ENCODE measurements around the gene PHF21A.

DNA sequence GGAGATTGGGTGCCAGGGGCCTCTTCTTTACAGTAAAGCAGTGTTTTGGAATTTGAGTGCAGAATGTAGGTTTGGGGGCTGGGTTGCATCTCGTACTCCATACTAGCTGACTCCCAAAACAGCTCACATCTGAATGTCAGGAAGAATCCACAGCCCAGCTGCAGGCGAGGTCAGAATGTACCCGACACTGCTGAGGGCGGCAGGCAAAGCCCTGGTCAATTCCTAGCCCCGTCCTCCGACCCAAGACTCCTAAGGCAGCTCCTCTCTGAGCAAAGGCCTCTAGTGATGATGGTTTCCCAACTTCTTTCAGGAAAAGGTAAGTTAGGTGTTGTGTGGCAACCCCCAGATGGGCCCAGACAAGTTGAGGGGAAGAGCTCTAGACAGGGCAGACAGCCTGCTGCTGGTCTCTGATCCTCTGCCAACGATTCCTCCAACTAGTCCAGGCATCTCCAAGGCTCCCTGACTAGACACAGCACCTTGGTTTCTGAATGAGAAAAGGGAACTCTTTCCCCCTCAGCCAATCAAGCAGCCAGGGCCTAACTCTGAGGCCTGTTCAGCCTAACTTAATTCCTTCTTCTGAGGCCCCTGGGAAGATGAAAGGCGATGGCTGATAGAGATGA lies 190.2 kb downstream of the PHF21A start:
- TF ChIP-seq, protein P1, sequence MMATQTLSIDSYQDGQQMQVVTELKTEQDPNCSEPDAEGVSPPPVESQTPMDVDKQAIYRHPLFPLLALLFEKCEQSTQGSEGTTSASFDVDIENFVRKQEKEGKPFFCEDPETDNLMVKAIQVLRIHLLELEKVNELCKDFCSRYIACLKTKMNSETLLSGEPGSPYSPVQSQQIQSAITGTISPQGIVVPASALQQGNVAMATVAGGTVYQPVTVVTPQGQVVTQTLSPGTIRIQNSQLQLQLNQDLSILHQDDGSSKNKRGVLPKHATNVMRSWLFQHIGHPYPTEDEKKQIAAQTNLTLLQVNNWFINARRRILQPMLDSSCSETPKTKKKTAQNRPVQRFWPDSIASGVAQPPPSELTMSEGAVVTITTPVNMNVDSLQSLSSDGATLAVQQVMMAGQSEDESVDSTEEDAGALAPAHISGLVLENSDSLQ (IDR thresholded peaks at IDR 0.05): no peak
- TF ChIP-seq FOXM1 (IDR thresholded peaks at IDR 0.05; ENCODE audit: borderline replicate concordance): no peak
- TF ChIP-seq SP1 (IDR thresholded peaks at IDR 0.05): no peak
- TF ChIP-seq NFRKB (IDR thresholded peaks at IDR 0.05): no peak
- no peak for TF ChIP-seq SUZ12 (IDR thresholded peaks at IDR 0.05)
- TF ChIP-seq HDGF (IDR thresholded peaks at IDR 0.05; ENCODE audit: borderline replicate concordance): no peak
- TF ChIP-seq FOXA1 (IDR thresholded peaks at IDR 0.05): no peak
- TF ChIP-seq FOXK2 (IDR thresholded peaks at IDR 0.05): no peak
- TF ChIP-seq LEF1 (IDR thresholded peaks at IDR 0.05; ENCODE audit: borderline replicate concordance): no peak
- no peak for TF ChIP-seq BHLHE40 (IDR thresholded peaks at IDR 0.05; ENCODE audit: borderline replicate concordance)
- no peak for TF ChIP-seq ZNF384 (IDR thresholded peaks at IDR 0.05)
- TF ChIP-seq TARDBP (IDR thresholded peaks at IDR 0.05): no peak
- TF ChIP-seq ELF4 (IDR thresholded peaks at IDR 0.05): no peak
- no peak for TF ChIP-seq ARNT (IDR thresholded peaks at IDR 0.05)
